ENCODE measurements around the gene LMTK3. TPM values are rescaled to one million over a fixed set of nuclear protein-coding genes. Genes with fewer than 3 reads are reported as not detected.

The LMTK3 gene
- total and polyA plus RNA-seq, 2 experiments from 2014 or later: 1.3 to 3.7 TPM

DNA sequence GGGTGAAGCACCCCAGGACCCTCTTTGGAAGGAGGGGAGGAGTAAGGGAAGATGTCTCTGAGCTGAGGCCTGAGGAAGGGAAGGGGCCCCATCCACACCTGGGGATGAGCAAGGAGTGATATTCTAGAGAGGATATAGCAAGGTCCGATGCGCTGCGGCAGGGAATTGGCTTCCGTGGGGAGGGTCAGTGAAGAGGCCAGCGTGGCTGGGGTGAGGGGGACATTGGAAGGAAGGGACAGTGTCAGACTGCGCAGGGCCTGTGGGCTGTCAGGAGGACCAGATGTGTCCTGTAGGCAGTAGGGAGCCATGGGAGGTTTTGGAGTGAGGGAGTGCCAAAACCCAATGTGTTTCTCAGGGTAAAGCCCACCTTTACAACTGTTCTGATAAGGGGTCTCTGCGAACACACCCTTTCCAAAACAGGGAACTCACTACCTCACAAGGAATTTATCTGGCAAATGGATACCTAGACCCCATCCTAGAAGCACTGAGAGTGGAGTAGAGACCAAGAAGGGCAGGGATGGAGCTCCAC lies 3.7 kb downstream of the LMTK3 start:
- Histone ChIP-seq H3K4me1 (ENCODE audit: insufficient read depth) (no peaks in the 10 kb centered on the region), H3K27me3 (peaks cover 11% of the 10 kb centered on the region), H3K36me3 (replicated peaks; ENCODE audit: insufficient read depth, low read depth) (no peaks in the 10 kb centered on the region), H2AFZ (no peak overlapping the region), H3K9me2 (replicated peaks; ENCODE audit: insufficient read depth) (no peaks in the 10 kb centered on the region), H3K4me3 (no peak overlapping the region), H3K27ac (no peak overlapping the region), H3K79me2 (no peaks in the 10 kb centered on the region), H3K4me2 (no peak overlapping the region), H3K9me3 (ENCODE audit: low read depth) (no peaks in the 10 kb centered on the region), H4K20me1 (ENCODE audit: insufficient read depth, poor library complexity, severe bottlenecking) (no peaks in the 10 kb centered on the region)
- DNase-seq (ENCODE audit: low spot score): no peak
- 93% methylated on average over 7 of the region's 7 CpGs for WGBS (ENCODE audit: low lambda C conversion rate, missing lambda C conversion rate)
- TF ChIP-seq, protein P1, sequence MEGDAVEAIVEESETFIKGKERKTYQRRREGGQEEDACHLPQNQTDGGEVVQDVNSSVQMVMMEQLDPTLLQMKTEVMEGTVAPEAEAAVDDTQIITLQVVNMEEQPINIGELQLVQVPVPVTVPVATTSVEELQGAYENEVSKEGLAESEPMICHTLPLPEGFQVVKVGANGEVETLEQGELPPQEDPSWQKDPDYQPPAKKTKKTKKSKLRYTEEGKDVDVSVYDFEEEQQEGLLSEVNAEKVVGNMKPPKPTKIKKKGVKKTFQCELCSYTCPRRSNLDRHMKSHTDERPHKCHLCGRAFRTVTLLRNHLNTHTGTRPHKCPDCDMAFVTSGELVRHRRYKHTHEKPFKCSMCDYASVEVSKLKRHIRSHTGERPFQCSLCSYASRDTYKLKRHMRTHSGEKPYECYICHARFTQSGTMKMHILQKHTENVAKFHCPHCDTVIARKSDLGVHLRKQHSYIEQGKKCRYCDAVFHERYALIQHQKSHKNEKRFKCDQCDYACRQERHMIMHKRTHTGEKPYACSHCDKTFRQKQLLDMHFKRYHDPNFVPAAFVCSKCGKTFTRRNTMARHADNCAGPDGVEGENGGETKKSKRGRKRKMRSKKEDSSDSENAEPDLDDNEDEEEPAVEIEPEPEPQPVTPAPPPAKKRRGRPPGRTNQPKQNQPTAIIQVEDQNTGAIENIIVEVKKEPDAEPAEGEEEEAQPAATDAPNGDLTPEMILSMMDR (IDR thresholded peaks at IDR 0.05; ENCODE audit: poor library complexity): no peak
- TF ChIP-seq EZH2 (IDR thresholded peaks at IDR 0.05; ENCODE audit: borderline replicate concordance) (no peak), EZH2phosphoT487 (IDR thresholded peaks at IDR 0.05; ENCODE audit: low read depth, severe bottlenecking, unreplicated experiment) (no peak)

DNA sequence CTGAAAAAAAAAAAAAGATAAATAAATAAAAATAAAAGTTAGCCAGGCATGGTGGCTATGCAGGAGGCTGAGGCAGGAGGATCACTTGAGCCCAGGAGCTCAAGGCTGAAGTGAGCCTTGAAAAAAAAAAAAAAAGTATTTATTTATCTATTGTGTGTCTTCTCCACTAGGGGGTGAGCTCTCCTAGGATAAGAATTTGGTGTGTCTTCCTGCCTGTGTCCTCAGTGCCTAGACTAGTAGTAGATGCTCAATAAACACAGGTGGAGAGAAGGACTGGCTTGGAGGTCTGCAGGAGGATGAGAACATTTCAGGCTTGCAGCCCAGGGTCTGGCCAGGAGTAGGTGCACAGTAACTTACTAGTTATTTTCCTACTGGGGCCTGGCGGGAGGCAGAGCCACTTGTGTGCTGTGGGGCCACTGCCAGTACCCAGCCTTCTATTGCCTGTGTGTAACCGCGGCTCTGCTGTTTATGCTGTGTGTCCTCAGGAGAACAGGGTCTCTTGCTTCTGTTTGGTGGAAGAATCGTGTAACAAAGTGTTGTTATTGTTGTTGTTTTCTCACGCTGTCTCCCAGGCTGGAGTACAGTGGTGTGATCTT lies 5.4 kb downstream of the LMTK3 start:
- Histone ChIP-seq H3K9me3 (ENCODE audit: low read depth) (no peaks in the 10 kb centered on the region), H3K36me3 (replicated peaks; ENCODE audit: insufficient read depth, low read depth) (no peaks in the 10 kb centered on the region), H3K4me1 (ENCODE audit: insufficient read depth) (peaks cover 3% of the 10 kb centered on the region), H4K20me1 (ENCODE audit: insufficient read depth, poor library complexity, severe bottlenecking) (no peaks in the 10 kb centered on the region), H2AFZ (no peak overlapping the region), H3K4me2 (no peak overlapping the region), H3K79me2 (no peaks in the 10 kb centered on the region), H3K27me3 (no peaks in the 10 kb centered on the region), H3K27ac (no peak overlapping the region), H3K4me3 (no peak overlapping the region), H3K9me2 (replicated peaks; ENCODE audit: insufficient read depth) (no peaks in the 10 kb centered on the region)
- no peak for DNase-seq (ENCODE audit: low spot score)
- 96% methylated on average over 5 of the region's 5 CpGs for WGBS (ENCODE audit: low lambda C conversion rate, missing lambda C conversion rate)
- TF ChIP-seq EZH2phosphoT487 (IDR thresholded peaks at IDR 0.05; ENCODE audit: low read depth, severe bottlenecking, unreplicated experiment) (no peak), EZH2 (IDR thresholded peaks at IDR 0.05; ENCODE audit: borderline replicate concordance) (no peak)
- TF ChIP-seq, protein P1 (IDR thresholded peaks at IDR 0.05; ENCODE audit: poor library complexity): peak; percentile 57

DNA sequence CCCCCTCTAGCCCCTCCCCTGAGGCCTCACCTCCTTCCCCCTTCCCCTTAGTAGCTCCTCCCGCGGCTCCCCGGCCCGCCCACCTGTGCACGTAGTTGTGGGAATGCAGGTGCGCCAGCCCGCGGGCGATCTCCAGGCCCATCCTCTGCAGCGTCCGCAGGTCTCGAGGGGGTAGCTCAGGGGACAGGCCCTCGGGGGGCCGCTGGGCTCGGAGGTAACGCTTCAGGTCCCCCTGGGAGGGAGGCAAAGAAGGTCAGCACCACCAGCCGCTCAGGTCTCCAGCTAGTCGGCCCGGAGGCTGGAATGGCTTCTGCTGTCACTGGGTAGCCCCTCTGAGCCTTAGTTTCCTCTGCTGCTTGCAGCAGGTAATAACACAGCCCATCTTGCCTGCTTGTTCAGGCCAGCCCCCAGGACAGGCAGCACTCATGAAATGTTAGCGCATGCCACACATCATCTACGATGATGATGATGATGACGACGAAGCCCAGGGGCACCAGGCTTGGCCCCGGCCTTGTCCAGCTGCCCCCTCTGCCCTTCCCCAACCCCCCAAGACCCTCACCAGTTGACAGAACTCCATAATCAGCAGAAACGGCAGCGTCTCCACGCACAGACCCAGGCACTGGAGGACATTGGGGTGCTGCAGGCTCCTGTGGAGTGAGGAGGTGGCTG lies 9.2 kb downstream of the LMTK3 start:
- DNase-seq (ENCODE audit: low spot score): no peak
- Histone ChIP-seq H3K9me3 (ENCODE audit: low read depth) (no peaks in the 10 kb centered on the region), H3K4me1 (ENCODE audit: insufficient read depth) (peaks cover 3% of the 10 kb centered on the region), H3K36me3 (replicated peaks; ENCODE audit: insufficient read depth, low read depth) (no peaks in the 10 kb centered on the region), H2AFZ (no peak overlapping the region), H3K27ac (peak overlapping the region; percentile 84), H3K79me2 (no peaks in the 10 kb centered on the region), H4K20me1 (ENCODE audit: insufficient read depth, poor library complexity, severe bottlenecking) (no peaks in the 10 kb centered on the region), H3K27me3 (no peaks in the 10 kb centered on the region), H3K9me2 (replicated peaks; ENCODE audit: insufficient read depth) (no peaks in the 10 kb centered on the region), H3K4me2 (peak overlapping the region; percentile 77), H3K4me3 (no peak overlapping the region)
- TF ChIP-seq EZH2 (IDR thresholded peaks at IDR 0.05; ENCODE audit: borderline replicate concordance) (no peak), EZH2phosphoT487 (IDR thresholded peaks at IDR 0.05; ENCODE audit: low read depth, severe bottlenecking, unreplicated experiment) (no peak)
- 49% methylated on average over 15 of the region's 27 CpGs for WGBS (ENCODE audit: low lambda C conversion rate, missing lambda C conversion rate)

All from hepatocyte (in vitro differentiated cells).